ENCODE data around the gene GOLGA8B. TPM values are rescaled to one million over a fixed set of nuclear protein-coding genes. Genes with fewer than 3 reads are reported as not detected.
"Not testable (repeated sequence)": the region's sequence is repeated elsewhere in the genome, so short reads cannot be mapped to it uniquely, and the experiment has no call there.

Gene GOLGA8B
- total RNA-seq, 4 donors from 2014 or later: 188 to 404 (median 308) TPM

- H3K36me3 ChIP-seq; H3K4me3 ChIP-seq (replicated peaks in 1 of 3); intact Hi-C loops (cut with DNase I); H3K4me1 ChIP-seq; H3K9me3 ChIP-seq; H3K27me3 ChIP-seq; DNase-seq; H3K27ac ChIP-seq: not testable (repeated sequence)
- WGBS, 2 donors: 100% methylated on average over 1 to 2 of the region's 5 CpGs
Observed at GRCh38 chr15:34554126-34554525, 29.3 kb downstream of the GOLGA8B start.

GRCh38 chr15:34550129-34550528, 33.3 kb downstream of the GOLGA8B start:
- H3K4me1 ChIP-seq; H3K36me3 ChIP-seq; H3K4me3 ChIP-seq (replicated peaks in 1 of 3); H3K9me3 ChIP-seq; H3K27me3 ChIP-seq; intact Hi-C loops (cut with DNase I); H3K27ac ChIP-seq; DNase-seq: not testable (repeated sequence)
- no CpG with 5 or more reads among the region's 3 CpGs for WGBS, 2 donors

GRCh38 chr15:34549381-34549809, 34.1 kb downstream of the GOLGA8B start:
- DNase-seq; H3K9me3 ChIP-seq; H3K27ac ChIP-seq; H3K4me3 ChIP-seq (replicated peaks in 1 of 3); H3K27me3 ChIP-seq; H3K36me3 ChIP-seq; H3K4me1 ChIP-seq; intact Hi-C loops (cut with DNase I): not testable (repeated sequence)
- 86 to 100% methylated on average over 1 to 2 of the region's 4 CpGs for WGBS, 2 donors

- H3K36me3 ChIP-seq; H3K27me3 ChIP-seq; DNase-seq; H3K9me3 ChIP-seq; H3K4me1 ChIP-seq; intact Hi-C loops (cut with DNase I); H3K4me3 ChIP-seq (replicated peaks in 1 of 3): not testable (repeated sequence)
- H3K27ac ChIP-seq: peak overlapping the region in 1 of 3 donors; percentile 60
- 100% methylated on average over 1 of the region's 7 CpGs; no CpG with 5 or more reads in 1 of the 2 donors for WGBS, 2 donors
Observed at GRCh38 chr15:34543860-34544649, 39.4 kb downstream of the GOLGA8B start.

GRCh38 chr15:34535857-34536256, 47.6 kb downstream of the GOLGA8B start:
- H3K27ac ChIP-seq; H3K9me3 ChIP-seq; DNase-seq; intact Hi-C loops (cut with DNase I); H3K4me1 ChIP-seq; H3K4me3 ChIP-seq (replicated peaks in 1 of 3); H3K27me3 ChIP-seq; H3K36me3 ChIP-seq: not testable (repeated sequence)
- WGBS, 2 donors: no CpG with 5 or more reads among the region's 13 CpGs

Small RNAs within 50 kb of the gene (small RNA-seq; reads per million reads assigned to genes)
- gene RF00425: not detected

Other genes starting within 250 kb of the GOLGA8B start
- gene SLC12A6, start 245.9 kb downstream of the GOLGA8B start, total RNA-seq: 10 to 100 TPM; 32.6 to 47.8 (median 42.1) TPM
- 100 to 1,000 TPM in 3 of 4 donors, 10 to 100 TPM in 1; 62.6 to 164 (median 142) TPM for gene NOP10, start 240.5 kb downstream of the GOLGA8B start, total RNA-seq
- gene NUTM1, start 240.3 kb downstream of the GOLGA8B start, total RNA-seq: under 1 TPM in 1 of 4 donors, not detected in 3; 0.13 TPM
- 10 to 100 TPM in 1 of 4 donors, 1 to 10 TPM in 3; 6.9 to 12.1 (median 8.6) TPM for gene LPCAT4, start 216.5 kb downstream of the GOLGA8B start, total RNA-seq
- 100 to 1,000 TPM in 3 of 4 donors, 10 to 100 TPM in 1; 94.6 to 167 (median 154) TPM for gene GOLGA8A, start 145.8 kb downstream of the GOLGA8B start, total RNA-seq
- gene GJD2, start 171.3 kb upstream of the GOLGA8B start, total RNA-seq: not detected
- gene ACTC1, start 211.9 kb upstream of the GOLGA8B start, total RNA-seq: 1 to 10 TPM in 3 of 4 donors, under 1 TPM in 1; 0.11 to 1.2 (median 1.1) TPM

Data from thyroid gland (tissue), 4 donors.